Uterus (tissue), 4 donors: ENCODE data around the gene KRT85. TPM values are rescaled to one million over a fixed set of nuclear protein-coding genes. Genes with fewer than 3 reads are reported as not detected.
"Not testable (repeated sequence)": the region's sequence is repeated elsewhere in the genome, so short reads cannot be mapped to it uniquely, and the experiment has no call there.

Experiments used
- DNase-seq, 2 donors: peaks; one replicate each; pipeline ENCODE4 v3.0.0-alpha.2; 2019 to 2020
- H3K27ac ChIP-seq, 2 donors: fragments of 200-600 bp; sonication (generic); 1 replicate in 1 of 2; 2 replicates in 1 of 2; pipeline ENCODE4 v1.5.1; 2016 to 2018
- H3K27me3 ChIP-seq, 2 donors: fragments of 200-600 bp; sonication (generic); one replicate each; pipeline ENCODE4 v1.5.1; 2018 to 2019; ENCODE audit warnings: control low read depth in 1 of 2
- H3K36me3 ChIP-seq, 2 donors: fragments of 200-600 bp; sonication (generic); one replicate each; pipeline ENCODE4 v1.5.1; 2019; ENCODE audit warnings: control low read depth in 1 of 2
- H3K4me1 ChIP-seq, 2 donors: fragments of 200-600 bp; sonication (generic); one replicate each; pipeline ENCODE4 v1.5.1; 2018 to 2019; ENCODE audit warnings: control low read depth in 1 of 2
- H3K4me3 ChIP-seq, 2 donors: fragments of 200-600 bp; sonication (generic); 1 replicate in 1 of 2; 2 replicates in 1 of 2; pipeline ENCODE4 v1.5.1; 2018 to 2019; ENCODE audit warnings: mild to moderate bottlenecking in 1 of 2
- H3K9me3 ChIP-seq, 2 donors: fragments of 200-600 bp; sonication (generic); one replicate each; pipeline ENCODE4 v1.5.1; 2019; ENCODE audit warnings: control low read depth in 1 of 2
- POLR2A ChIP-seq, 2 donors: fragments of 450-650 bp; IDR thresholded peaks; one replicate each; pipeline ENCODE4 v1.6.1; 2016; ENCODE audit warnings: antibody characterized with exemption in 2 of 2, mild to moderate bottlenecking in 1 of 2, moderate library complexity in 1 of 2
- intact Hi-C: fragments of 100-400 bp; cut with DNase I; formaldehyde crosslinking; loops from one replicate; pipeline ENCODE4 v1.15.1; 2023; ENCODE audit warnings: low total_unique reads
- total RNA-seq, 4 donors: library from RNA; depleted of rRNA in 3 of 4; stranded (reverse); fragments of >200 nt in 3 of 4; gene quantifications; one replicate each; pipeline versions ENCODE4 v1.1.0 to v1.2.4, GENCODE V29; 2014 to 2023
- TF ChIP-seq, protein P1 (sequence below), 4 experiments: fragments of 200-600 bp in 2 of 4; fragments of 450-650 bp in 2 of 4; sonication (generic) in 2 of 4; IDR thresholded peaks; one replicate each; pipeline ENCODE4 v1.5.1; 2016 to 2019; ENCODE audit warnings: antibody characterized with exemption in 4 of 4, mild to moderate bottlenecking in 2 of 4, moderate library complexity in 1 of 4
- donor health status: DM: yes; HTN: yes; CAD: no.

The KRT85 gene
- total RNA-seq, 4 donors from 2014 or later = 0.76 TPM; not detected in 3

GRCh38 chr12:52316290-52316689, 51.0 kb downstream of the KRT85 start:
- no peaks in the 10 kb centered on the region for H3K4me1 ChIP-seq
- no peaks in the 10 kb centered on the region for H3K9me3 ChIP-seq
- no peak for DNase-seq
- no peaks in the 10 kb centered on the region for H3K27me3 ChIP-seq
- H3K27ac ChIP-seq = no peak overlapping the region
- no peaks in the 10 kb centered on the region for H3K36me3 ChIP-seq
- no peak overlapping the region for H3K4me3 ChIP-seq
- no peak for TF ChIP-seq POLR2A (IDR thresholded peaks at IDR 0.05)
- TF ChIP-seq, protein P1, sequence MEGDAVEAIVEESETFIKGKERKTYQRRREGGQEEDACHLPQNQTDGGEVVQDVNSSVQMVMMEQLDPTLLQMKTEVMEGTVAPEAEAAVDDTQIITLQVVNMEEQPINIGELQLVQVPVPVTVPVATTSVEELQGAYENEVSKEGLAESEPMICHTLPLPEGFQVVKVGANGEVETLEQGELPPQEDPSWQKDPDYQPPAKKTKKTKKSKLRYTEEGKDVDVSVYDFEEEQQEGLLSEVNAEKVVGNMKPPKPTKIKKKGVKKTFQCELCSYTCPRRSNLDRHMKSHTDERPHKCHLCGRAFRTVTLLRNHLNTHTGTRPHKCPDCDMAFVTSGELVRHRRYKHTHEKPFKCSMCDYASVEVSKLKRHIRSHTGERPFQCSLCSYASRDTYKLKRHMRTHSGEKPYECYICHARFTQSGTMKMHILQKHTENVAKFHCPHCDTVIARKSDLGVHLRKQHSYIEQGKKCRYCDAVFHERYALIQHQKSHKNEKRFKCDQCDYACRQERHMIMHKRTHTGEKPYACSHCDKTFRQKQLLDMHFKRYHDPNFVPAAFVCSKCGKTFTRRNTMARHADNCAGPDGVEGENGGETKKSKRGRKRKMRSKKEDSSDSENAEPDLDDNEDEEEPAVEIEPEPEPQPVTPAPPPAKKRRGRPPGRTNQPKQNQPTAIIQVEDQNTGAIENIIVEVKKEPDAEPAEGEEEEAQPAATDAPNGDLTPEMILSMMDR (IDR thresholded peaks at IDR 0.05) = no peak
- intact Hi-C loops = no loop called here

- H3K36me3 ChIP-seq, H3K4me3 ChIP-seq, H3K27me3 ChIP-seq, DNase-seq, H3K27ac ChIP-seq, intact Hi-C loops, H3K4me1 ChIP-seq, H3K9me3 ChIP-seq: not testable (repeated sequence)
- TF ChIP-seq, protein P1 (IDR thresholded peaks at IDR 0.05) = peak in 1 of 4 experiments; percentile 3
Measured at GRCh38 chr12:52315721-52316120, 51.6 kb downstream of the KRT85 start.

GRCh38 chr12:52314511-52314910, 52.8 kb downstream of the KRT85 start:
- H3K27ac ChIP-seq = no peak overlapping the region
- intact Hi-C loops = no loop called here
- H3K4me3 ChIP-seq = no peak overlapping the region
- H3K4me1 ChIP-seq = no peaks in the 10 kb centered on the region
- no peaks in the 10 kb centered on the region for H3K36me3 ChIP-seq
- H3K27me3 ChIP-seq = no peaks in the 10 kb centered on the region
- DNase-seq = no peak
- no peak for TF ChIP-seq POLR2A (IDR thresholded peaks at IDR 0.05)
- TF ChIP-seq, protein P1 (IDR thresholded peaks at IDR 0.05) = no peak
- H3K9me3 ChIP-seq = no peaks in the 10 kb centered on the region

DNA sequence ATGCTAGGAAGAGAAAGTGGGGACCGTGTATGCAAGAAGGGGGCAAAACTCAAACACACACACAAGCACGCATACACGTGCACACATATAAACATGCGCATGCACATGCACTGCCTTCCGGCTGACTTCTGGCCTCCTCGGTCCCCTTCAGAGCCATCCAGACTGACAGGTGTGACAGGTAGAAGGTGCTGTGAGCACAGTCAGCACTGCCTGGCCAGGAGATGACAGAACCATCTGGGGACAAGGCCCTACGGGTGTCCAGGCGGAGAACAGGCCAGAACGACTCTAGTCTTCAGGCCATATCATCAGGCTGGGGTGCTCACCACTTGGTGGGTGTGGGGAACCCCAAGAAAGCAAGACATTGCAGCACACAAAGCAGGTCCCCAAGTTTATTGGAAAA, 53.4 kb downstream of the KRT85 start:
- Histone ChIP-seq H3K9me3 (no peaks in the 10 kb centered on the region), H3K27ac (no peak overlapping the region), H3K4me3 (no peak overlapping the region), H3K4me1 (no peaks in the 10 kb centered on the region), H3K36me3 (no peaks in the 10 kb centered on the region), H3K27me3 (no peaks in the 10 kb centered on the region)
- DNase-seq = no peak
- no peak for TF ChIP-seq POLR2A (IDR thresholded peaks at IDR 0.05)
- TF ChIP-seq, protein P1 (IDR thresholded peaks at IDR 0.05) = no peak
- intact Hi-C loops = no loop called here

- Histone ChIP-seq H3K36me3 (no peaks in the 10 kb centered on the region), H3K9me3 (no peaks in the 10 kb centered on the region), H3K4me1 (no peaks in the 10 kb centered on the region), H3K27me3 (no peaks in the 10 kb centered on the region), H3K4me3 (no peak overlapping the region), H3K27ac (no peak overlapping the region)
- no peak for DNase-seq
- TF ChIP-seq POLR2A (IDR thresholded peaks at IDR 0.05) = no peak
- TF ChIP-seq, protein P1 (IDR thresholded peaks at IDR 0.05) = no peak
- intact Hi-C loops = no loop called here
Measured at GRCh38 chr12:52313461-52313860, 53.8 kb downstream of the KRT85 start.
